GM12891 (cell line): ENCODE results near the gene ADAP1.

Experiments
- POLR2A ChIP-seq: IDR thresholded peaks from 2 replicates; pipeline ENCODE4 v1.6.1; 2011; ENCODE audit warnings: low read depth, low read length, control low read depth
- POLR2AphosphoS5 ChIP-seq: IDR thresholded peaks from 2 replicates; pipeline ENCODE4 v1.6.1; 2011; ENCODE audit warnings: low read depth, low read length, control low read depth
- TAF1 ChIP-seq: IDR thresholded peaks from 2 replicates; pipeline ENCODE4 v1.6.1; 2011; ENCODE audit warnings: low read depth, low read length, control low read depth

GRCh38 chr7:895451-896052, 58.9 kb downstream of the ADAP1 start:
- TF ChIP-seq POLR2A (no peak), TAF1 (no peak), POLR2AphosphoS5 (no peak)
